NCI-H2171 treated with DMSO at 0.1 percent for 48 hours (cell line): ENCODE data around the gene DUS1L.
"Not testable (repeated sequence)": the region's sequence is repeated elsewhere in the genome, so short reads cannot be mapped to it uniquely, and the experiment has no call there.

Experiments
- DNase-seq: peaks from one replicate; lab custom pipeline; 2025; lab: John Stamatoyannopoulos, UW

Gene DUS1L

GRCh38 chr17:82039695-82040299, 25.8 kb downstream of the DUS1L start:
- no peak for DNase-seq

DNA sequence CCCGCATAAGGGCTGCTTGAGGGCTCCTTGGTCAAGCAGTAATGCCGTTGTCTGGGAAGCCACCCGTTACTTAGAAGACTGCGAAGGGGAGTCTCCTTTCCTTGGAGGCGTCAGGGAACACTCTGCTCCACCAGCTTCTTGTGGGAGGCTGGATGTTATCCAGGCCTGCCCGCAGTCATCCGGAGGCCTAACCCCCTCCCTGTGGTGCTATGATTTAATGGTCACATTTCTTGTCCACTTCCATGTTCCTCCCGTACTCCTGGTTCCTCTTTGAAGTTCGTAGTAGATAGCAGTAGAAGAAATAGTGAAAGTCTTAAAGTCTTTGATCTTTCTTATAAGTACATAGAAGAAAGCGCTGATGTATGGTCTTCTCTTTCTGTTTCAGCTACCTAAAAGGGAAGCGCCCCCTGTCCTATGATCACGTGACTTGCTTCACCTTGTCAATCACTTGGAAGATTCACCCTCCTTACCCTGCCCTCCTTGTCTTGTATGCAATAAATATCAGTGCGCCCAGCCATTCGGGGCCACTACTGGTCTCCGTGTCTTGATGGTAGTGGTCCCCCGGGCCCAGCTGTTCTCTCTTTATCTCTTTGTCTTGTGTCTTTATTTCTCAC, 26.7 kb downstream of the DUS1L start:
- DNase-seq, result not testable (repeated sequence)

GRCh38 chr17:82037889-82038195, 27.8 kb downstream of the DUS1L start:
- DNase-seq, result no peak

DNA sequence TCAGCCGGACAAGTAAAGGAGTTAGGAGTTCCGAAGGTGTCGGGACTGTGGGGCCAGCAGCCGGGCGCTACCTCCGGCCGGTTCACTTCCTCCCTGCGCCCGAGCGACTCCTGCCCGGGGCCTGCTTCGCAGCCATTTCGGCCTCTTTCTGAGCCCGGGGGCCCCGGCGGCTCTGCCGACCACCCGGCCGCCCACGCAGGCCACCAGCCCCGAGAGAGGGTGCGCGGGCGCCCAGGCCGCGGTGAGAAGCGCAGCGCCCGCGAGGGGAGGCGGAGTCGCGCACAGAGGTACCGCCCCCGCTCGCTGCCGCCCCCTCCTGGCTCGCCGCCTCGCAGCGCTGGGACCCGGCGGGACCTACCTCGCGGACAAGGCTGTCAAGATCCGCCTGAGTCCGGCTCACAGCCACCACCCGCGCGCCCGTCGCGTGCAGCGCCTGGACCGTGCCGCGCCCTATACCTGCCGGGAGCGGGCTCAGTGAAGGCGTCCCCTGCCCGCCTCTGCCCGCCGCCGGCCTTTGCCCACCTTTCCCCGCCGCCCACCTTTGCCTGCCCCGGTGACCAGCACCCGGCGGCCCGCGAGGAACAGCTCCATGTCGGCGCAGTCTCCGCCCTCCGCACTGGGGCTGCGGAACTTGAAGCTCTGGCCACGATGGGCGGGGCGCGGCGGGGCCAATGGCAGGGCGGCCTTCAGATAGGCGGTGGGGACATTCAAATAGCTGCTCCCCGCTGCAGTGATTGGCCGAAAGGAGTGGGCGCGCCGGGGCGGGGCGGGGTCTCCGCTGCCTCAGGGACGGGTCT, 28.3 kb downstream of the DUS1L start, which contains the start of gene DCXR:
DCXR (minus strand) TSS at position 606 of the 797 bp plus-strand sequence; CDS start at position 591, 15 bp downstream.
- DNase-seq, result peak; percentile 90

- DNase-seq, result no peak
Measured at GRCh38 chr17:82036634-82037091, 28.9 kb downstream of the DUS1L start.

DNA sequence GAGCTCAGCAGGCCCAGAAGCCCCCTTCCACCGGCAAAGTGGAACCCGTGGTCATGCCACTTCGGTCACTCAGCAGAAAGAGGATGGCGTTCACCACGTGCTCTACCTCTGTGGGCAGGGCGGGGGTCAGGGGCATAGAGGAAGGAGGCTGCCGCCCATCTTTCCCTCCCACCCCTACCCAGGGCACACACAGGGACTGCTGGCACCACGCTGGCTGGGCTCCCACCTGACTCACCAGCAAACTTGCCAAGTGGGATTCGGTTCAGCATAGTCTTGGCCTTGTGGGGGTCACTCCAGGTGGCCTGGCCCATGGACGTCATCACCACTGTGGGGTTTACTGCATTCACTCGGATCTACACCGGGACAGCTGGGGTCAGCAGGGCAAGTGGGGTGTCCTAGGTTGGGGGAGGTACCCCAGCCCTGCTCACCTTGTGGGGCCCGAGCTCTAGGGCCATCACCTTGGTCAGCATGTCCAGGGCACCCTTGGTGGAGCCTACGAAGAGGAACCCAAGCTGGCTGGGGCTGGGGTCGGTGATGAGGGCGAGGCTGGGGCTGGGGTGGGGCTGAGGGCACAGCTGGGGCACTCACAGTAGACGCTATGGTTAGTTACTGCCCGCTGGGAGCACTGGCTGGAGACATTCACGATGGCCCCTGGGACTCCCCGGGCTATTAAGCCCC, 29.5 kb downstream of the DUS1L start:
- DNase-seq, result no peak

DNA sequence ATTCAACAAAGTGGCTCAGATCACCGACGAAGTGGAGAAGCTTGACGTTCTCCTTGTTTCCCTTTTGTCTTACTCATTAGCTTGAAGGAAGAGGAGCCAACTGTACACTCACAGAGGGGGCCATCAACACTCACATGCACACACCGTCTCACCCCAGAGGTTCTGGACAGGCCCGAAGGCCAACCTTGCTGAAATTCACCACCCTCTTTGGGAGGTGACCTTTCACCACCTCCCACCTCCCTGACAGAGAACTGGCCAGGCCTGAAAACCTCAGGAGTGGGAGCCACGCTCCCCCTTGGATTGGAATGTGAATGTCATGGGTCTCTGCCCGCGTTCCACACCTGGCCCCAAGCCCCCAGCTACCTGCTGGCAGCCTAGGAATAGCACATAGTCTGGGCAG, 30.1 kb downstream of the DUS1L start:
- DNase-seq, result no peak

- no peak for DNase-seq
Measured at GRCh38 chr17:82034371-82035011, 31.1 kb downstream of the DUS1L start.

DNA sequence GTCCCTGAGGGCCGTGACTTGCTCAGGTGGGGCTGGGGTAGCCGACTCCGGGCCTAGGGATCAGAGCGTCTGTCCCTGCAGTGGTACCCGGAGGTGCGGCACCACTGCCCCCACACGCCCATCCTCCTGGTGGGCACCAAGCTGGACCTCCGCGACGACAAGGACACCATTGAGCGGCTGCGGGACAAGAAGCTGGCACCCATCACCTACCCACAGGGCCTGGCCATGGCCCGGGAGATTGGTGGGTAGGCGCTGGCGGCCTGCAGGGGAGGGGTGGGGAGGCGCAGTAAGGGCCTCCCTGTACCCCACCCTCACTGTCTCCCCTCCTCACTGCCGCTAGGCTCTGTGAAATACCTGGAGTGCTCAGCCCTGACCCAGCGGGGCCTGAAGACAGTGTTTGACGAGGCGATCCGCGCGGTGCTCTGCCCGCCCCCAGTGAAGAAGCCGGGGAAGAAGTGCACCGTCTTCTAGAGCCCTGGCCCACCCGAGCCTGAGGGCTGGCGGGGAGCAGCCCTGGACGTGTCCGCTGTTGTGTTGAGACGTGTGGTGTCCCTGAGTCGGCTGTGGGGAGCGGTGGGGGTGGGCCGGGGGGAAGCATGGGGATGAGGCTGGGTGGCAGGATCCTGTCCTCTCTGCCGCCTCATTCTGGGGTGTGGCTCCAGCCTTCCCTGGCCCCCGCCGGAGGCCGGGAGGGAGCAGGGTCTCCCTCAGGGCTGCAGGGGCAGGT, 32.1 kb downstream of the DUS1L start:
- DNase-seq, result no peak

DNA sequence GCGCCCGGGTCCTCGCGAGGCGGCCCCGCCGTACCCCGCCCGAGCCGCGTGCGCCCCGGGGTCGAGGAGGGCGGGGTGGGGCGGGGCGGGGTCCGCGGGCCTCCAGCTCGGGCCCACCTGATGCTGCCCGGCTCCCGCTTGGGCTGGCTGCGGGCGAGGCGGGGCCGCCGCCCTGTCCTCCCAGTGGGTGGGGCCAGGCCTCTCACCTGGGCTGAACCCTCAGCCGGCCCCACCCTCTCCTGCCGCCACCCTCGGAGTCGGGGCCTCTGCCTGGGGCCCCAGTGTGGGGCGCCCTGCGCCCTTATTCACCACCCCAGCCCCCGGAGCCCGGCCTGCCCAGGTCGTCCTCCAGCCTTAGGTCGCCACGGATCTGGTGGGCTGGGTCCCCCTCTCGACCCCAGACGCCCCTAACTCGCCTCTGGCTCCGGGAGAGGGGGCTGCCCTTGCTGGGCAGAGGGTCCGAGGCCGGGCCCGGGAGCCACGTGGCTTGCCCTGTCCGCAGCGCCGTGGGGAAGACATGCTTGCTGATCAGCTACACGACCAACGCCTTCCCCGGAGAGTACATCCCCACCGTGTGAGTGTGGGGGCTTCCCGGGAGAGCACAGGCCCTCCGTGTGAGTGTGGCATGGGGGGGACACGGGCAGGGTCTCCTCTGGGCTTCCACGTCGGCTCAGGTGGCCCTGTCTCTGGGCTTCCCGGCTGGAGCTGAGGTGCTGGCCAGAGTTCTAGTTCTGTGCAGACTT, 33.5 kb downstream of the DUS1L start:
- DNase-seq, result peak; percentile 39

GRCh38 chr17:82031303-82031884, 34.2 kb downstream of the DUS1L start, which contains the start of gene RAC3:
Gene RAC3 (plus strand): TSS chr17:82031678. CDS start chr17:82031762, 84 bp downstream.
- peak; percentile 71 for DNase-seq

GRCh38 chr17:82030470-82031302, 34.9 kb downstream of the DUS1L start:
- DNase-seq, result peak; percentile 74

- DNase-seq, result no peak
Measured at GRCh38 chr17:82029990-82030469, 35.6 kb downstream of the DUS1L start.

DNA sequence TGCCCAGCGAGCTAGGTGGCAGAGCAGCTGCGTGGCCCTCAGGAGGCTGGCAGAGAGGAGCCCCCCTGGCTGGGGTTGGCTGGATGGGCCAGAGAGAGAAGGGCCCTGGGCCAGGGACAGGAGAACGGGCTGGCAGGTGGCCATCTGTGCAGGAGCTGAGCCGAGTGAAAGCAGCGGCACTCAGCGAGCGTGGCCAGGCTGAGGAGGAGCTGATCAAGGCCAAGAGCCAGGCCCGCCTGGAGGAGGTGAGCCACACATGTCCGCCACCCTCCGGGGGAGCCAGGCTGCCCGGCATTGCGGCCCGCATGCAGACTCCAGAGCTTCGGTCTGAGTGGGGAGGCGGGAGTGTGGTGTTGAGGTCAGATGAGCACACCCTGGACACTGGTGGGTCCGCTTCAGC, 36.2 kb downstream of the DUS1L start:
- no peak for DNase-seq

DNA sequence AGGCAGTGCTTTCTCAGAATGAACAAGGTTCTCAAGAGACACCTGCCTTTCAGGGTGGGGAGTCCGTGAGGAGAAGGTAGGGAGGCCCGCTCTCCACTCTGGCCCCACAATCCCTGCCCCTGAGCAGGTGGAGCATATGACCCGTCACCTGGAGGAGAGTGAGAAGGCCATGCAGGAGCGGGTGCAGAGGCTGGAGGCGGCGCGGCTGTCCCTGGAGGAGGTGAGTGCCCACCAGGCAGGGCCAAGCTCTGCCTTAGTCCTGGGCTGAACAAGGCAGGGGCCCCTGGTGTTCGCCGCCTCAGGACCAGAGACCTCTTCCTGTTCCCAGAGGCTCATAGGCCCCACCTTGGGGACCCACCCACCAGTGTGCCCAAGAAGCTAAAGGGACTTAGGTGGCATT, 36.6 kb downstream of the DUS1L start:
- DNase-seq, result no peak

DNA sequence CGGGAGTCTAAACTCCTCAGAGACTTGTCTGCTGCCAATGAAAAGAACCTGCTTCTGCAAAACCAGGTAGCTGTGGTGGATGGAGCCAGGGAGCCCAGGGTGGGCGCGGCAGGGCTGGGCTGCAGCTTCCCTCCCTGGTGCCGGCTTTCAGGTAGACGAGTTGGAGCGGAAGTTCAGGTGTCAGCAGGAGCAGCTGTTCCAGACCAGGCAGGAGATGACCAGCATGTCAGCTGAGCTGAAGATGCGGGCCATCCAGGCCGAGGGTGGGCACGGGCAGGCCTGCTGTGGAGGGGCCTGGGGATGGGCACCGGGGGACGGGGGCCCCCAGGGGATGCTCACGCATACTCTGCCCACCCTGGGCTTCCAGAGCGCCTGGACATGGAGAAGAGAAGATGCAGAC, 37.4 kb downstream of the DUS1L start:
- DNase-seq, result no peak

GRCh38 chr17:82025401-82026107, 40.0 kb downstream of the DUS1L start:
- no peak for DNase-seq

DNA sequence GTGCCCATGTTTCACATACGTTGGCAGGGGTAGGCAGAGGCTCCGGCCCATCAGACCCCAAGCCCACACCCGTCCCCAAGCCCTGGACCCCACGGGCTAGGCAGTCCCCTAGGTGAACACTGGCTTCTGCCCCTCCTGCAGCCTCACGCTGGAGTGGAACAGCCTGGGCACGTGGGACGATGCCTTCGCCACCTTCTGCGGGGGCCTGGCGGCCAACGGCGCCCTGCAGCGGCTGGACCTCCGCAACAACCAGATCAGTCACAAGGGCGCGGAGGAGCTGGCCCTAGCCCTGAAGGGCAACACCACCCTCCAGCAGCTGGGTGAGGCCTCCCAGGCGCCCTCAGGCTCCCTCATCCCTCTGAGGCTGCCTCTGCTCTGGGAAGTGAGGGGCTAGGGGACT, 40.7 kb downstream of the DUS1L start:
- no peak for DNase-seq
